Coronary artery (tissue), 2 donors: ENCODE data around the gene SLC35A3.

Experiments
- DNase-seq: peaks from one replicate; pipeline ENCODE4 v3.0.0-alpha.2; 2017; ENCODE audit warnings: low spot score
- H3K27ac ChIP-seq, 2 donors: fragments of 200-600 bp; sonication (generic); one replicate each; pipeline ENCODE4 v1.5.1; 2016 to 2019
- H3K4me3 ChIP-seq: fragments of 200-600 bp; sonication (generic); 2 replicates; pipeline ENCODE4 v1.5.1; 2016; ENCODE audit warnings: mild to moderate bottlenecking, moderate library complexity
- CTCF ChIP-seq: fragments of 200-600 bp; sonication (generic); IDR thresholded peaks from one replicate; pipeline ENCODE4 v1.5.1; 2019; ENCODE audit warnings: antibody characterized with exemption

SLC35A3 gene

GRCh38 chr1:99969729-99970621, at the start of gene SLC35A3:
SLC35A3 (plus strand) TSS chr1:99969996; CDS start chr1:99993555, 23,559 bp downstream.
- Histone ChIP-seq H3K4me3 (peak within 1 kb of the TSS; percentile 96), H3K27ac (peak within 1 kb of the TSS; percentile 33 to 79)
- DNase-seq: peak; percentile 85
- TF ChIP-seq CTCF: no peak

GRCh38 chr1:99934801-99935200, 35.0 kb upstream of the SLC35A3 start:
- no peak overlapping the region for H3K4me3 ChIP-seq
- TF ChIP-seq CTCF: no peak
- DNase-seq: no peak
- H3K27ac ChIP-seq: no peak overlapping the region

GRCh38 chr1:99935534-99935933, 34.3 kb upstream of the SLC35A3 start:
- no peak for TF ChIP-seq CTCF
- H3K27ac ChIP-seq: no peak overlapping the region
- no peak for DNase-seq

GRCh38 chr1:99936071-99936470, 33.7 kb upstream of the SLC35A3 start:
- DNase-seq: no peak
- TF ChIP-seq CTCF: no peak
- Histone ChIP-seq H3K27ac (no peak overlapping the region), H3K4me3 (no peak overlapping the region)

More at GRCh38 chr1:99935534-99935933, 34.3 kb upstream of the SLC35A3 start:
- H3K4me3 ChIP-seq: no peak overlapping the region

GRCh38 chr1:99942723-99943122, 27.1 kb upstream of the SLC35A3 start:
- no peak overlapping the region for H3K27ac ChIP-seq
- no peak for TF ChIP-seq CTCF

GRCh38 chr1:99943223-99943794, 26.5 kb upstream of the SLC35A3 start:
- H3K27ac ChIP-seq: no peak overlapping the region
- no peak for TF ChIP-seq CTCF
- no peak for DNase-seq
- H3K4me3 ChIP-seq: no peak overlapping the region

More at GRCh38 chr1:99942723-99943122, 27.1 kb upstream of the SLC35A3 start:
- H3K4me3 ChIP-seq: no peak overlapping the region
- no peak for DNase-seq

- H3K27ac ChIP-seq: no peak overlapping the region
- DNase-seq: no peak
- H3K4me3 ChIP-seq: no peak overlapping the region
- no peak for TF ChIP-seq CTCF
Measured at GRCh38 chr1:99944192-99944591, 25.6 kb upstream of the SLC35A3 start.
